MCF 10A (cell line): ENCODE measurements around the gene GRIK3. TPM values are rescaled to one million over a fixed set of nuclear protein-coding genes. Genes with fewer than 3 reads are reported as not detected.

Source experiments
- BruUV-seq: library from RNA; stranded (reverse); fragments of 400-500 nt; replicated peaks from 2 replicates; lab custom pipeline; 2021; lab: Mats Ljungman, UMichigan
- CTCF ChIA-PET: fragments of 300-600 bp; sonication (Branson Sonifier 250); formaldehyde crosslinking; extraction: SDS; loops from one replicate; lab custom pipeline; 2021; ENCODE audit warnings: antibody characterized with exemption, inconsistent platforms; lab: Yijun Ruan, JAX
- POLR2A ChIA-PET: fragments of 300-600, 350-650 bp; sonication (Branson Sonifier 250); formaldehyde crosslinking; extraction: SDS; loops from one replicate; lab custom pipeline; 2020; ENCODE audit warnings: antibody characterized with exemption, inconsistent platforms; lab: Yijun Ruan, JAX
- DNase-seq: peaks from one replicate; pipeline ENCODE4 v3.0.0-alpha.2; 2018; ENCODE audit not compliant: unreplicated experiment
- H3K27ac Mint-ChIP-seq: one replicate; pipeline ENCODE4 v1.8.0; 2022; ENCODE audit warnings: mild to moderate bottlenecking, low read depth, mixed read lengths; ENCODE audit not compliant: unreplicated experiment
- H3K27me3 Mint-ChIP-seq: one replicate; pipeline ENCODE4 v1.8.0; 2022; ENCODE audit warnings: mixed read lengths; ENCODE audit not compliant: insufficient read depth, unreplicated experiment
- H3K36me3 Mint-ChIP-seq: one replicate; pipeline ENCODE4 v1.8.0; 2022; ENCODE audit warnings: mild to moderate bottlenecking, moderate library complexity, mixed read lengths; ENCODE audit not compliant: insufficient read depth, unreplicated experiment
- H3K4me1 Mint-ChIP-seq: one replicate; pipeline ENCODE4 v1.8.0; 2022; ENCODE audit warnings: mixed read lengths; ENCODE audit not compliant: insufficient read depth, unreplicated experiment
- H3K4me3 Mint-ChIP-seq: one replicate; pipeline ENCODE4 v1.8.0; 2022; ENCODE audit warnings: mild to moderate bottlenecking, moderate library complexity, mixed read lengths; ENCODE audit not compliant: unreplicated experiment
- H3K9me3 Mint-ChIP-seq: one replicate; pipeline ENCODE4 v1.8.0; 2022; ENCODE audit warnings: mixed read lengths; ENCODE audit not compliant: unreplicated experiment
- CTCF ChIP-seq: fragments of 200-600 bp; IDR thresholded peaks from one replicate; pipeline ENCODE4 v1.8.0; 2022; ENCODE audit warnings: antibody characterized with exemption, mild to moderate bottlenecking; ENCODE audit not compliant: unreplicated experiment
- intact Hi-C: fragments of 100-400 bp; cut with micrococcal nuclease; formaldehyde crosslinking; loops from 2 replicates; pipeline ENCODE4 v1.14.1; 2022
- total RNA-seq: library from RNA; stranded (reverse); gene quantifications from 2 replicates; pipeline ENCODE4 v1.2.3, GENCODE V29; 2022

GRIK3 gene
- total RNA-seq, 1 experiment from 2014 or later = not detected

DNA sequence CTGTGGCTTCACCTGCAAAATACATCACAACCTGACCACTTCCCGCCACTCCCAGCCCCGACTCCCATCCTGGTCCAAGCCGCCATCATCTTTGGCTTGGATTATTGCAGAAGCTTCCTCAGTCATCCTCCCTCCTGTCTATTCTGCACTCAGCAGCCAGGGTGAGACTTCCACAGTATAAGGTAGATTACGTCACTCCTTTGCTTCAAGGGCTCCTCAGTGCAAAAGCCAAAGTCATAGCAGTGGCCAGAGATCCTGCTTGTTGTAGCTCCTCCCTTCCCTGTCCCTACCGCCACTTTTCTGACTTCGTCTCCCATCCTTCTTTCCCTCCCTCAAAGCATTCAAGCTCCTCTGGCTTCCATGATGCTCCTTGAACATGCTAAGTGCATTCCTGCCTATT is 152.8 kb downstream of the GRIK3 start:
- H3K36me3 Mint-ChIP-seq = no peaks in the 10 kb centered on the region
- BruUV-seq = no TSS peak
- intact Hi-C loops = no loop called here

GRCh38 chr1:36881068-36881405 is 153.3 kb downstream of the GRIK3 start:
- CTCF ChIA-PET = no interaction called here
- POLR2A ChIA-PET = no interaction called here
- H3K4me3 Mint-ChIP-seq = no peak overlapping the region

More for the DNA sequence above, 152.8 kb downstream of the GRIK3 start:
- no peaks in the 10 kb centered on the region for H3K4me1 Mint-ChIP-seq
- no peak overlapping the region for H3K27ac Mint-ChIP-seq
- H3K9me3 Mint-ChIP-seq = peaks cover 17% of the 10 kb centered on the region
- no peak for TF ChIP-seq CTCF
- H3K4me3 Mint-ChIP-seq = no peak overlapping the region
- H3K27me3 Mint-ChIP-seq = no peaks in the 10 kb centered on the region
- ChIA-PET CTCF (no interaction called here), POLR2A (no interaction called here)
- DNase-seq = no peak

GRCh38 chr1:36880155-36881067 is 153.9 kb downstream of the GRIK3 start:
- no peaks in the 10 kb centered on the region for H3K36me3 Mint-ChIP-seq
- ChIA-PET CTCF (interaction anchor here (0.6 kb wide), 1 partner anchor 446 kb away, joined by 3 read pairs; no protein-coding TSS in a partner anchor), POLR2A (no interaction called here)
- TF ChIP-seq CTCF = no peak
- H3K9me3 Mint-ChIP-seq = peaks cover 17% of the 10 kb centered on the region
- H3K4me3 Mint-ChIP-seq = no peak overlapping the region
- DNase-seq = no peak
- BruUV-seq = no TSS peak
- H3K4me1 Mint-ChIP-seq = no peaks in the 10 kb centered on the region
- intact Hi-C loops = no loop called here
- H3K27ac Mint-ChIP-seq = no peak overlapping the region
- no peaks in the 10 kb centered on the region for H3K27me3 Mint-ChIP-seq

More at GRCh38 chr1:36881068-36881405, 153.3 kb downstream of the GRIK3 start:
- BruUV-seq = no TSS peak
- TF ChIP-seq CTCF = no peak
- Mint-ChIP-seq H3K9me3 (peaks cover 17% of the 10 kb centered on the region), H3K27ac (no peak overlapping the region), H3K27me3 (no peaks in the 10 kb centered on the region), H3K4me1 (no peaks in the 10 kb centered on the region), H3K36me3 (no peaks in the 10 kb centered on the region)
- DNase-seq = no peak
- intact Hi-C loops = no loop called here

GRCh38 chr1:36879613-36880012 is 154.7 kb downstream of the GRIK3 start:
- no peaks in the 10 kb centered on the region for H3K4me1 Mint-ChIP-seq
- no peaks in the 10 kb centered on the region for H3K27me3 Mint-ChIP-seq
- no TSS peak for BruUV-seq
- no peaks in the 10 kb centered on the region for H3K36me3 Mint-ChIP-seq
- no peak for TF ChIP-seq CTCF
- POLR2A ChIA-PET = no interaction called here
- no peak for DNase-seq
- intact Hi-C loops = no loop called here
- peaks cover 17% of the 10 kb centered on the region for H3K9me3 Mint-ChIP-seq
- H3K27ac Mint-ChIP-seq = no peak overlapping the region
- no peak overlapping the region for H3K4me3 Mint-ChIP-seq
- CTCF ChIA-PET = interaction anchor here (0.6 kb wide), 1 partner anchor 447 kb away, joined by 3 read pairs; no protein-coding TSS in a partner anchor
